HEK293 (cell line): ENCODE results near the gene KCNC4.

ENCODE experiments used
- CTCF ChIA-PET: fragments of 350-600 bp; formaldehyde crosslinking; extraction: SDS; loops from one replicate; lab custom pipeline; 2021; ENCODE audit warnings: antibody characterized with exemption; lab: Yijun Ruan, JAX
- POLR2A ChIA-PET: fragments of 300-600 bp; formaldehyde crosslinking; extraction: SDS; loops from one replicate; lab custom pipeline; 2020; ENCODE audit warnings: antibody characterized with exemption, inconsistent platforms; lab: Yijun Ruan, JAX
- H3K27ac ChIP-seq: fragments of 200-500 bp; sonication (Bioruptor generic); 2 replicates; pipeline ENCODE4 v1.5.1; 2014; ENCODE audit warnings: low read depth, low read length, control low read depth, inconsistent platforms; ENCODE audit errors: extremely low read depth
- H3K36me3 ChIP-seq, 2 experiments: fragments of 200-500 bp in 1 of 2; sonication (Bioruptor generic) in 1 of 2; 1 replicate in 1 of 2; 2 replicates in 1 of 2; pipeline ENCODE4 v1.5.1; 2014 to 2017; ENCODE audit warnings: inconsistent platforms in 2 of 2, low read length in 2 of 2; ENCODE audit not compliant: control insufficient read depth in 2 of 2, insufficient read depth in 1 of 2
- H3K4me1 ChIP-seq: fragments of 200-500 bp; sonication (Bioruptor generic); 2 replicates; pipeline ENCODE4 v1.5.1; 2014; ENCODE audit warnings: mild to moderate bottlenecking, low read length, inconsistent platforms; ENCODE audit not compliant: control insufficient read depth, insufficient read depth
- H3K4me3 ChIP-seq: 2 replicates; pipeline ENCODE4 v1.5.1; 2011; ENCODE audit warnings: low read depth, mild to moderate bottlenecking, control low read depth, low read length, moderate library complexity
- H3K9me3 ChIP-seq: fragments of 200-500 bp; sonication (Bioruptor generic); 2 replicates; pipeline ENCODE4 v1.5.1; 2014; ENCODE audit warnings: low read depth, low read length, inconsistent platforms; ENCODE audit not compliant: control insufficient read depth, insufficient read depth
- GLI4 ChIP-seq: fragments of 450-650 bp; formaldehyde crosslinking; IDR thresholded peaks from 2 replicates; pipeline ENCODE4 v1.5.1; 2016; ENCODE audit warnings: missing biosample characterization, missing genetic modification characterization
- REST ChIP-seq: fragments of 450-650 bp; formaldehyde crosslinking; IDR thresholded peaks from 2 replicates; pipeline ENCODE4 v1.5.1; 2016; ENCODE audit warnings: missing biosample characterization, missing genetic modification characterization
- SALL2 ChIP-seq: fragments of 450-650 bp; formaldehyde crosslinking; IDR thresholded peaks from 2 replicates; pipeline ENCODE4 v1.5.0; 2017; ENCODE audit warnings: missing biosample characterization, mild to moderate bottlenecking, missing genetic modification characterization, borderline replicate concordance
- ZBTB11 ChIP-seq: fragments of 450-650 bp; formaldehyde crosslinking; conservative IDR thresholded peaks from 2 replicates; pipeline ENCODE4 v1.5.1; 2016; ENCODE audit warnings: low read depth, missing biosample characterization, missing genetic modification characterization
- ZBTB17 ChIP-seq: fragments of 450-650 bp; formaldehyde crosslinking; IDR thresholded peaks from 2 replicates; pipeline ENCODE4 v1.5.1; 2016; ENCODE audit warnings: missing biosample characterization, missing genetic modification characterization
- ZBTB20 ChIP-seq: fragments of 450-650 bp; formaldehyde crosslinking; IDR thresholded peaks from 2 replicates; pipeline ENCODE4 v1.5.1; 2016; ENCODE audit warnings: missing biosample characterization, missing genetic modification characterization
- ZFP37 ChIP-seq: fragments of 450-650 bp; formaldehyde crosslinking; IDR thresholded peaks from 2 replicates; pipeline ENCODE4 v1.5.1; 2016; ENCODE audit warnings: missing biosample characterization, missing genetic modification characterization
- ZNF157 ChIP-seq: fragments of 450-650 bp; formaldehyde crosslinking; IDR thresholded peaks from 2 replicates; pipeline ENCODE4 v1.5.1; 2016; ENCODE audit warnings: missing biosample characterization, missing genetic modification characterization
- ZNF350 ChIP-seq: fragments of 450-650 bp; formaldehyde crosslinking; IDR thresholded peaks from 2 replicates; pipeline ENCODE4 v1.5.0; 2017; ENCODE audit warnings: missing biosample characterization, mild to moderate bottlenecking, missing genetic modification characterization
- ZNF513 ChIP-seq: fragments of 450-650 bp; IDR thresholded peaks from 2 replicates; pipeline ENCODE4 v1.5.1; 2018; ENCODE audit warnings: missing biosample characterization, missing genetic modification characterization
- ZNF514 ChIP-seq: fragments of 450-650 bp; formaldehyde crosslinking; IDR thresholded peaks from 2 replicates; pipeline ENCODE4 v1.5.1; 2016; ENCODE audit warnings: missing biosample characterization, missing genetic modification characterization
- ZNF600 ChIP-seq: fragments of 450-650 bp; formaldehyde crosslinking; IDR thresholded peaks from 2 replicates; pipeline ENCODE4 v1.5.1; 2016; ENCODE audit warnings: missing biosample characterization, missing genetic modification characterization
- ZNF654 ChIP-seq: fragments of 450-650 bp; formaldehyde crosslinking; IDR thresholded peaks from 2 replicates; pipeline ENCODE4 v1.5.1; 2016; ENCODE audit warnings: low read depth, missing biosample characterization, missing genetic modification characterization
- ZNF664 ChIP-seq: fragments of 450-650 bp; formaldehyde crosslinking; IDR thresholded peaks from 2 replicates; pipeline ENCODE4 v1.5.1; 2016; ENCODE audit warnings: missing biosample characterization, missing genetic modification characterization
- TF ChIP-seq, protein P1 (sequence below): fragments of 450-650 bp; formaldehyde crosslinking; IDR thresholded peaks from 2 replicates; pipeline ENCODE4 v1.5.1; 2016; ENCODE audit warnings: missing biosample characterization, missing genetic modification characterization

KCNC4 gene

GRCh38 chr1:110243146-110243545 lies 33.0 kb downstream of the KCNC4 start (continued):
- TF ChIP-seq ZNF513 (tag by site-specific recombination) (no peak), ZBTB17 (no peak), ZNF664 (tag by site-specific recombination) (no peak), ZNF654 (tag by site-specific recombination) (no peak), GLI4 (tag by site-specific recombination) (no peak), ZBTB11 (tag by site-specific recombination) (no peak), ZNF350 (no peak)

DNA sequence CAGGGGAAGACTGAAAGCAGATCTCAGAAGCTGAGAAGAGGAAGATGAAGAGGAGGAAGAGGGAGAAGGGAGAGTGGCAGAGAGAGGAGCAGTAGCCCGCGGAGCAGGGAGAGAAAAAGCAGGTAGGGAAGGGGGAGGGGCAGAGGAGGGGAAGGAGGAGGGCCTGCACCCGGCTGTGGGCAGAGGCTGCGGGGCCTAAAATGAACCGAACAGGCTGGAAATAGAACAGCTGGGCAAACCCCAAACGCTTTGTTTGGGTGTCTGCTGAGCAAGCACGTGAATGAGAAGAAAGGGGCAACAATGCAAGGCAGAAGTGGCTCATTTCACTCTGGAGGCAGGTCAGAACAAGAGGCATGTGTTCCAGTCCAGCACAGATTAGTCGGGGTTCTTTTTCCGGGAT lies 33.5 kb downstream of the KCNC4 start:
- peaks cover 0 to 4% of the 10 kb centered on the region in 2 experiments; a peak in 1 of 3 replicates for H3K36me3 ChIP-seq
- H3K27ac ChIP-seq = no peak overlapping the region
- no peak overlapping the region for H3K4me3 ChIP-seq
- TF ChIP-seq ZNF600 (tag by site-specific recombination) (peak; percentile 39; the same call in 1 of the 2 replicates), ZNF513 (tag by site-specific recombination) (peak; percentile 70), ZFP37 (tag by site-specific recombination) (no peak)
- H3K4me1 ChIP-seq = no peaks in the 10 kb centered on the region
- CTCF ChIA-PET = interaction anchor here (3.0 to 3.5 kb wide), 2 partner anchors 35 to 69 kb away, joined by 11 to 15 read pairs; no protein-coding TSS in a partner anchor
- H3K9me3 ChIP-seq = no peaks in the 10 kb centered on the region
- POLR2A ChIA-PET = no interaction called here

DNA sequence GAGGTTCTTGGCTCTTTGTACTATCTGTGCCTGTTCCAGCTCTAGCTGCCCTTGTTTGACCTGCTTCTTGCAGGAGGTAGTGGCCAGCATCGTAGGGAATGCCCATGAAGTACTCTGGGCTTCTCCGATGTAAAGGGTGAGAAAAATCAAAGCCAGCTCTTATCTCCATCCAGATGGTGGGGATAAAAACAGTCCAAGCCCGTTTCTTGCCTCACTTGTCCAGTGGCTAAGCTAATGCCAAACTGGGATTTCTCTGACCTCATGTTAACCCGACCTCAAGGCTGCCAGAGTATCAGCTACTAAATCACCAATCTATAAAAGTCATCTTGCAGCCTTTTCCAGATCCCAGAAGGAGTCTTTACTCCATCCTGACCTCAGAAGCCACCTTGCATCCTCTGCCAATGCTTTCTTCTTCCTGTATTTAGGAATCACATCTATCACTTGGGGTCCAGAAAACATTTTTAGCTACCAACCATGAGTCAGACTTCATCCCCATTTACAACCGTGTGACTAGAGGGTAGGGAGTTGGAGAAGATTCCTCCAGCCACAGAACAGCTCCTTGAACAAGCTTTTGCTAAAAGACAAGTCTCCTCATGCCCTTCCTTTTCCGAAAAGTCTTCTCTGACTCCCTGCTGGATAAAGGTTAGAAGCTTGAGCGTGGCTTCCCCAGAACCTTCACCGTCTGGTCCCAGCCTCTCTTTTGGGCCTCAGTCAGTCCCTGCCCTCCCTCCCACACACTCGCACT lies 35.9 kb downstream of the KCNC4 start:
- H3K36me3 ChIP-seq = peaks cover 0 to 4% of the 10 kb centered on the region in 2 experiments; a peak in 1 of 3 replicates
- no peaks in the 10 kb centered on the region for H3K9me3 ChIP-seq
- POLR2A ChIA-PET = no interaction called here
- H3K27ac ChIP-seq = no peak overlapping the region
- no peak overlapping the region for H3K4me3 ChIP-seq
- no peaks in the 10 kb centered on the region for H3K4me1 ChIP-seq
- TF ChIP-seq REST (tag by site-specific recombination) (no peak), SALL2 (tag by site-specific recombination) (no peak), ZBTB20 (tag by site-specific recombination) (no peak), ZNF514 (no peak), ZNF157 (tag by site-specific recombination) (no peak)
- TF ChIP-seq, protein P1, sequence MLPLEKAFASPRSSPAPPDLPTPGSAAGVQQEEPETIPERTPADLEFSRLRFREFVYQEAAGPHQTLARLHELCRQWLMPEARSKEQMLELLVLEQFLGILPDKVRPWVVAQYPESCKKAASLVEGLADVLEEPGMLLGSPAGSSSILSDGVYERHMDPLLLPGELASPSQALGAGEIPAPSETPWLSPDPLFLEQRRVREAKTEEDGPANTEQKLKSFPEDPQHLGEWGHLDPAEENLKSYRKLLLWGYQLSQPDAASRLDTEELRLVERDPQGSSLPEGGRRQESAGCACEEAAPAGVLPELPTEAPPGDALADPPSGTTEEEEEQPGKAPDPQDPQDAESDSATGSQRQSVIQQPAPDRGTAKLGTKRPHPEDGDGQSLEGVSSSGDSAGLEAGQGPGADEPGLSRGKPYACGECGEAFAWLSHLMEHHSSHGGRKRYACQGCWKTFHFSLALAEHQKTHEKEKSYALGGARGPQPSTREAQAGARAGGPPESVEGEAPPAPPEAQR (tag by site-specific recombination) = no peak
- CTCF ChIA-PET = interaction anchor here (0.6 to 3.5 kb wide), 3 partner anchors 27 to 67 kb away, joined by 3 to 15 read pairs (median 11); no protein-coding TSS in a partner anchor
